Measurements from ENCODE around the gene ATR. TPM values are rescaled to one million over a fixed set of nuclear protein-coding genes. Genes with fewer than 3 reads are reported as not detected.

ATR gene
- total RNA-seq, 1 experiment from 2014 or later: 15.8 TPM

DNA sequence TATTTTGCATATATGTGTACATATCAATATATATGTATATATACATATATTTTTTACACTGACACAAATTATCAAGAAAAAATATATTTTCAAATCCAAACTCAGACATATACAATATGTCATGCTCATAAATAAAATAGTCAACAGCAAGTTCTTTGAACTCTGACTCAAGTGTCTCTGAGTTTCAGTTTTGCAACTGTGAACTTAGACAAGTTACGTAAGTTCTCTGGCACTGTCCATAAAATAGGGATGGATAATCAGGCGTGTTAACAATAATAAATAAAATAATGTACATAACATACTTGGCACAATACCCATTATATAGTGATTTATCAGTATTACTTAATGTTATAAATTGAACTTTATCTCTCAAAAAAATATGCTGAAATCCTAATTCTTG lies 118.6 kb downstream of the ATR start:
- H3T11ph ChIP-seq (ENCODE audit: low read length): no peak overlapping the region
- no peak overlapping the region for H2AFZ ChIP-seq (ENCODE audit: low read length)
- Mint-ChIP-seq H3K4me1 (no peaks in the 10 kb centered on the region), H3K36me3 (ENCODE audit: insufficient read depth in 1 of 3, low read depth in 3 of 3) (peaks cover 0 to 10% (median 5%) of the 10 kb centered on the region in 3 experiments; a peak in 4 of 7 replicates), H3K27me3 (ENCODE audit: low read depth) (no peaks in the 10 kb centered on the region), H3K9me3 (no peaks in the 10 kb centered on the region), H3K27ac (no peak overlapping the region), H3K4me3 (no peak overlapping the region)
- H2AK5ac ChIP-seq (ENCODE audit: insufficient read length, low read length): no peak overlapping the region
- H4K91ac ChIP-seq (ENCODE audit: insufficient read length, low read depth, low read length): no peak overlapping the region
- no peak overlapping the region for H2BK20ac ChIP-seq (ENCODE audit: low read depth, low read length, poor library complexity, severe bottlenecking)
- H4K5ac ChIP-seq (ENCODE audit: insufficient read length, low read depth, low read length): no peak overlapping the region
- H4K8ac ChIP-seq (replicated peaks; ENCODE audit: insufficient read length, low read depth, low read length): no peak overlapping the region
- no peak overlapping the region for H3K56ac ChIP-seq (ENCODE audit: insufficient read length, low read depth, low read length)
- no peaks in the 10 kb centered on the region for H3K79me2 ChIP-seq (ENCODE audit: insufficient read depth, low read length)
- H3K27ac ChIP-seq (ENCODE audit: insufficient read length, low read depth, low read length): no peak overlapping the region
- no peak overlapping the region for H2BK15ac ChIP-seq (ENCODE audit: low read depth, low read length)
- H2BK12ac ChIP-seq (ENCODE audit: insufficient read length, low read depth, low read length): no peak overlapping the region
- H3K18ac ChIP-seq (ENCODE audit: insufficient read length, low read depth, low read length): no peak overlapping the region
- H3K23ac ChIP-seq (ENCODE audit: insufficient read length, low read depth, low read length): no peak overlapping the region
- no peak overlapping the region for H3K14ac ChIP-seq (ENCODE audit: insufficient read depth, low read length)
- no peaks in the 10 kb centered on the region for H3K4me1 ChIP-seq (ENCODE audit: insufficient read depth, low read length)
- H3K79me1 ChIP-seq (ENCODE audit: insufficient read depth, low read depth, low read length, poor library complexity, severe bottlenecking): no peaks in the 10 kb centered on the region
- H3K9ac ChIP-seq (ENCODE audit: extremely low read depth, insufficient read length, low read length): no peak overlapping the region
- H3K27me3 ChIP-seq (ENCODE audit: insufficient read depth, low read length): no peaks in the 10 kb centered on the region
- no peak for DNase-seq
- no peak overlapping the region for H3K4ac ChIP-seq (ENCODE audit: low read depth, low read length)
- TF ChIP-seq, protein P1, sequence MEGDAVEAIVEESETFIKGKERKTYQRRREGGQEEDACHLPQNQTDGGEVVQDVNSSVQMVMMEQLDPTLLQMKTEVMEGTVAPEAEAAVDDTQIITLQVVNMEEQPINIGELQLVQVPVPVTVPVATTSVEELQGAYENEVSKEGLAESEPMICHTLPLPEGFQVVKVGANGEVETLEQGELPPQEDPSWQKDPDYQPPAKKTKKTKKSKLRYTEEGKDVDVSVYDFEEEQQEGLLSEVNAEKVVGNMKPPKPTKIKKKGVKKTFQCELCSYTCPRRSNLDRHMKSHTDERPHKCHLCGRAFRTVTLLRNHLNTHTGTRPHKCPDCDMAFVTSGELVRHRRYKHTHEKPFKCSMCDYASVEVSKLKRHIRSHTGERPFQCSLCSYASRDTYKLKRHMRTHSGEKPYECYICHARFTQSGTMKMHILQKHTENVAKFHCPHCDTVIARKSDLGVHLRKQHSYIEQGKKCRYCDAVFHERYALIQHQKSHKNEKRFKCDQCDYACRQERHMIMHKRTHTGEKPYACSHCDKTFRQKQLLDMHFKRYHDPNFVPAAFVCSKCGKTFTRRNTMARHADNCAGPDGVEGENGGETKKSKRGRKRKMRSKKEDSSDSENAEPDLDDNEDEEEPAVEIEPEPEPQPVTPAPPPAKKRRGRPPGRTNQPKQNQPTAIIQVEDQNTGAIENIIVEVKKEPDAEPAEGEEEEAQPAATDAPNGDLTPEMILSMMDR (conservative IDR thresholded peaks at IDR 0.05): no peak
- no CpG with 5 or more reads among the region's 2 CpGs for WGBS (ENCODE audit: extremely low coverage, insufficient read length, low lambda C conversion rate)
- no peak overlapping the region for H3K4me2 ChIP-seq (ENCODE audit: insufficient read depth, insufficient read length, low read length)
- no peaks in the 10 kb centered on the region for H3K23me2 ChIP-seq (ENCODE audit: insufficient read length, low read depth, low read length, poor library complexity, severe bottlenecking)
- no peaks in the 10 kb centered on the region for H3K9me3 ChIP-seq (ENCODE audit: control insufficient read depth, low read depth, low read length)
- no peak overlapping the region for H2BK5ac ChIP-seq (ENCODE audit: insufficient read length, low read length)
- H4K20me1 ChIP-seq (ENCODE audit: control insufficient read depth, insufficient read depth, insufficient read length): no peaks in the 10 kb centered on the region
- H2BK120ac ChIP-seq (ENCODE audit: low read depth, low read length, poor library complexity, severe bottlenecking): no peak overlapping the region

Data from H9 (cell line).